OCI-LY7 (cell line): ENCODE data around the gene MCL1. TPM values are rescaled to one million over a fixed set of nuclear protein-coding genes. Genes with fewer than 3 reads are reported as not detected.

Experiments
- BruUV-seq: library from RNA; stranded (reverse); fragments of 400-500 nt; replicated peaks from 2 replicates; lab custom pipeline; 2021; lab: Mats Ljungman, UMichigan
- CTCF ChIA-PET: fragments of 300-600 bp; sonication (Branson Sonifier 250); formaldehyde crosslinking; loops from one replicate; lab custom pipeline; 2022; ENCODE audit warnings: antibody characterized with exemption; ENCODE audit not compliant: unreplicated experiment; lab: Charles Lee
- POLR2A ChIA-PET: fragments of 300-600 bp; sonication (Branson Sonifier 250); formaldehyde crosslinking; loops from one replicate; lab custom pipeline; 2022; ENCODE audit warnings: antibody characterized with exemption; lab: Charles Lee
- DNase-seq: peaks from one replicate; pipeline ENCODE4 v3.0.0-alpha.2; 2015; ENCODE audit warnings: low spot score
- H2AFZ ChIP-seq: fragments of 200-600 bp; sonication (generic), shearing (Covaris generic); 2 replicates; pipeline ENCODE4 v1.6.1; 2014; ENCODE audit warnings: mild to moderate bottlenecking, antibody characterized with exemption, low read length, moderate library complexity
- H3K27ac ChIP-seq: fragments of 200-600 bp; sonication (generic); 2 replicates; pipeline ENCODE4 v1.5.1; 2014; ENCODE audit warnings: mixed run types, low read depth, mild to moderate bottlenecking, moderate library complexity, low read length, inconsistent platforms; ENCODE audit not compliant: poor library complexity, severe bottlenecking
- H3K36me3 ChIP-seq: fragments of 200-600 bp; sonication (generic); 2 replicates; pipeline ENCODE4 v1.6.1; 2014; ENCODE audit warnings: mild to moderate bottlenecking, antibody characterized with exemption, low read length, moderate library complexity, mixed read lengths; ENCODE audit not compliant: insufficient read depth
- H3K4me1 ChIP-seq: fragments of 200-600 bp; sonication (generic); 2 replicates; pipeline ENCODE4 v1.5.1; 2014; ENCODE audit warnings: mild to moderate bottlenecking, low read length; ENCODE audit not compliant: insufficient read depth, poor library complexity, severe bottlenecking
- H3K4me2 ChIP-seq: fragments of 200-600 bp; sonication (generic); 2 replicates; pipeline ENCODE4 v1.6.1; 2014; ENCODE audit warnings: mild to moderate bottlenecking, low read length
- H3K4me3 ChIP-seq: fragments of 200-600 bp; sonication (generic); 2 replicates; pipeline ENCODE4 v1.5.1; 2014; ENCODE audit warnings: mild to moderate bottlenecking, low read depth, low read length; ENCODE audit not compliant: poor library complexity, severe bottlenecking
- H3K79me2 ChIP-seq: fragments of 200-600 bp; sonication (generic); 2 replicates; pipeline ENCODE4 v1.6.1; 2016; ENCODE audit warnings: low read depth, mild to moderate bottlenecking, low read length, moderate library complexity, mixed read lengths; ENCODE audit not compliant: insufficient read depth
- H3K9me2 ChIP-seq: fragments of 200-600 bp; sonication (generic); 2 replicates; pipeline ENCODE4 v1.6.1; 2016; ENCODE audit warnings: mild to moderate bottlenecking, low read length, mixed read lengths; ENCODE audit not compliant: insufficient read depth
- H3K9me3 ChIP-seq: fragments of 200-600 bp; sonication (generic); 2 replicates; pipeline ENCODE4 v1.6.1; 2014; ENCODE audit warnings: mild to moderate bottlenecking, mixed run types, low read length, mixed read lengths
- H4K20me1 ChIP-seq: fragments of 200-600 bp; sonication (generic); 2 replicates; pipeline ENCODE4 v1.6.1; 2014; ENCODE audit warnings: mild to moderate bottlenecking, antibody characterized with exemption, low read length, moderate library complexity, mixed read lengths; ENCODE audit not compliant: insufficient read depth
- CTCF ChIP-seq: fragments of 200-600 bp; sonication (generic); conservative IDR thresholded peaks from 2 replicates; pipeline ENCODE4 v1.5.1; 2014; ENCODE audit warnings: mild to moderate bottlenecking, antibody characterized with exemption, low read length, moderate library complexity, mixed read lengths
- EZH2phosphoT487 ChIP-seq: fragments of 200-600 bp; sonication (generic); IDR thresholded peaks from 2 replicates; pipeline ENCODE4 v1.6.1; 2018; ENCODE audit warnings: low read depth, borderline replicate concordance, mild to moderate bottlenecking, mixed run types, antibody characterized with exemption, low read length, moderate library complexity, mixed read lengths
- intact Hi-C: fragments of 100-400 bp; cut with micrococcal nuclease; formaldehyde crosslinking; loops from one replicate; pipeline ENCODE4 v1.10.0; 2022; ENCODE audit not compliant: unreplicated experiment
- total RNA-seq, 2 experiments: library from RNA; depleted of rRNA in 1 of 2; stranded (reverse); fragments of >200 nt in 1 of 2; shearing (Covaris generic) in 1 of 2; gene quantifications; 2 replicates each; pipeline ENCODE4 v1.2.3, GENCODE V29; 2014 to 2022

The MCL1 gene
- total RNA-seq, 2 experiments from 2014 or later, result 102 to 157 TPM

DNA sequence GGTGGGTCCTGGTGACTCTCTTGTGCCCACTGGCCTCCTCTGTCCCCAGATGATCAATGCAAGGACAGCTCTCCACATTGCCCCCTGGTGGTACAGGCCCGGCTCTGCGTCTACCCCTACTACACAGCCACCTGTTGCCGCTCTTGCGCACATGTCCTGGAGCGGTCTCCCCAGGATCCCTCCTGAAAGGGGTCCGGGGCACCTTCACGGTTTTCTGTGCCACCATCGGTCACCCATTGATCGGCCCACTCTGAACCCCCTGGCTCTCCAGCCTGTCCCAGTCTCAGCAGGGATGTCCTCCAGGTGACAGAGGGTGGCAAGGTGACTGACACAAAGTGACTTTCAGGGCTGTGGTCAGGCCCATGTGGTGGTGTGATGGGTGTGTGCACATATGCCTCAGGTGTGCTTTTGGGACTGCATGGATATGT is 19.4 kb downstream of the MCL1 start:
- Histone ChIP-seq H3K9me3 (no peaks in the 10 kb centered on the region), H3K9me2 (no peaks in the 10 kb centered on the region), H3K4me2 (peak overlapping the region; percentile 97), H2AFZ (peak overlapping the region; percentile 56; the same call in 1 of the 2 replicates), H4K20me1 (no peaks in the 10 kb centered on the region), H3K4me3 (peak overlapping the region; percentile 74), H3K4me1 (peaks cover 52% of the 10 kb centered on the region), H3K79me2 (peaks cover 5% of the 10 kb centered on the region; the same call in 1 of the 2 replicates), H3K36me3 (no peaks in the 10 kb centered on the region), H3K27ac (peak overlapping the region; percentile 99)
- TF ChIP-seq CTCF, result peak; percentile 97
- TF ChIP-seq EZH2phosphoT487, result no peak
- POLR2A ChIA-PET, result interaction anchor here (0.5 to 10.5 kb wide), 6 partner anchors 10 to 446 kb away, joined by 3 to 260 read pairs (median 4); partner anchors contain the start of gene MCL1
- peak; percentile 87 for DNase-seq
- CTCF ChIA-PET, result interaction anchor here (0.6 to 1.1 kb wide), 3 partner anchors 33 to 437 kb away, joined by 3 to 4 read pairs (median 3); no protein-coding TSS in a partner anchor
- intact Hi-C loops, result loop anchor here (1.0 to 10.0 kb wide), 9 partner anchors 75 to 415 kb away; partner anchors contain the start of genes ARNT, CERS2, CTSS and GOLPH3L
- no TSS peak for BruUV-seq

- TF ChIP-seq EZH2phosphoT487, result no peak
- ChIA-PET CTCF (no interaction called here), POLR2A (interaction anchor here (0.5 to 10.5 kb wide), 3 partner anchors 15 to 115 kb away, joined by 3 to 260 read pairs (median 4); partner anchors contain the start of gene MCL1)
- Histone ChIP-seq H4K20me1 (no peaks in the 10 kb centered on the region), H3K9me3 (no peaks in the 10 kb centered on the region), H3K4me1 (peaks cover 48% of the 10 kb centered on the region), H3K27ac (no peak overlapping the region), H3K4me2 (peak overlapping the region; percentile 97; the same call in 1 of the 2 replicates), H3K79me2 (peaks cover 1% of the 10 kb centered on the region; the same call in 1 of the 2 replicates), H3K36me3 (no peaks in the 10 kb centered on the region), H3K4me3 (no peak overlapping the region), H2AFZ (no peak overlapping the region), H3K9me2 (no peaks in the 10 kb centered on the region)
- BruUV-seq, result no TSS peak
- no peak for DNase-seq
- intact Hi-C loops, result loop anchor here (1.0 to 10.0 kb wide), 9 partner anchors 74 to 415 kb away; partner anchors contain the start of genes ARNT, CERS2, CTSS and GOLPH3L
Measured at GRCh38 chr1:150559656-150560010, 19.8 kb downstream of the MCL1 start.

- intact Hi-C loops, result no loop called here
- H3K4me2 ChIP-seq, result no peak overlapping the region
- POLR2A ChIA-PET, result interaction anchor here (0.5 to 10.5 kb wide), 3 partner anchors 14 to 115 kb away, joined by 3 to 260 read pairs (median 4); partner anchors contain the start of gene MCL1
Measured at GRCh38 chr1:150558761-150559655, 20.4 kb downstream of the MCL1 start.

More at GRCh38 chr1:150558761-150559655, 20.4 kb downstream of the MCL1 start:
- CTCF ChIA-PET, result no interaction called here
- H3K9me2 ChIP-seq, result no peaks in the 10 kb centered on the region
- no peaks in the 10 kb centered on the region for H3K36me3 ChIP-seq
- TF ChIP-seq CTCF (no peak), EZH2phosphoT487 (no peak)
- H2AFZ ChIP-seq, result no peak overlapping the region
- no peaks in the 10 kb centered on the region for H3K79me2 ChIP-seq
- peaks cover 42% of the 10 kb centered on the region for H3K4me1 ChIP-seq
- H3K9me3 ChIP-seq, result no peaks in the 10 kb centered on the region
- no peak for DNase-seq
- H3K4me3 ChIP-seq, result no peak overlapping the region
- BruUV-seq, result no TSS peak
- H3K27ac ChIP-seq, result no peak overlapping the region
- no peaks in the 10 kb centered on the region for H4K20me1 ChIP-seq
